ENCODE results near the gene TMEM178B. TPM values are rescaled to one million over a fixed set of nuclear protein-coding genes. Genes with fewer than 3 reads are reported as not detected.

The TMEM178B gene
- polyA plus RNA-seq, 1 experiment: 0.01 TPM

DNA sequence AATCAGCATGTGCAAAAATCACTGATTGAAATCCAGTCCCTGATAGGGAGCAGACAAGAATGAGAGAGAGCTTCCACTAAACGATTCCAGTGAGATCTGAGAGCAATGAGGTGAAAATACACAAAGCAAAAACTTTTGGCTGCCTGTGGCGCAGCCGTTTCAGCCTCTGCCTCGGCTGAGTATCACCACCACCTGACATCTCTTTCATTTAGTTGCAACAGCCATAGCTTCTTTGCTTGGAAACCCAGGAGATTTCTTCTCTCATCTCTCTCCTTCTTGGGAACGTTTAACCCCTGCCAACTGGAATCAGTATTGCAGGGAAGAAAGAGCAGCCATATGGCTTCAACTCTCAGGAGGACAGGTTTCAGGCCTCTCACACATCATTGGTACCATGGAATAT, 240.0 kb downstream of the TMEM178B start:
- peaks cover 3% of the 10 kb centered on the region; the same call in 1 of the 2 replicates for H3K9me3 ChIP-seq (ENCODE audit: control insufficient read depth, insufficient read depth, low read length)
- CTCF ChIA-PET: no interaction called here

GRCh38 chr7:141317033-141317585, 243.2 kb downstream of the TMEM178B start:
- Histone ChIP-seq H3K4me3 (ENCODE audit: low read depth, low read length) (no peak overlapping the region), H3K27ac (ENCODE audit: low read depth, low read length) (no peak overlapping the region), H3K9me3 (ENCODE audit: control insufficient read depth, insufficient read depth, low read length) (peaks cover 9% of the 10 kb centered on the region; the same call in 1 of the 2 replicates), H3K27me3 (ENCODE audit: control insufficient read depth, insufficient read depth, low read length) (no peaks in the 10 kb centered on the region)
- ChIA-PET POLR2A (no interaction called here), CTCF (no interaction called here)
- no peak for TF ChIP-seq CTCF (IDR thresholded peaks at IDR 0.05; ENCODE audit: low read depth, low read length)
- no peak for DNase-seq (ENCODE audit: low read depth, low spot score)

More for the DNA sequence above, 240.0 kb downstream of the TMEM178B start:
- POLR2A ChIA-PET: no interaction called here
- DNase-seq (ENCODE audit: low read depth, low spot score): no peak
- Histone ChIP-seq H3K27ac (ENCODE audit: low read depth, low read length) (no peak overlapping the region), H3K27me3 (ENCODE audit: control insufficient read depth, insufficient read depth, low read length) (no peaks in the 10 kb centered on the region), H3K4me3 (ENCODE audit: low read depth, low read length) (no peak overlapping the region)
- TF ChIP-seq CTCF (IDR thresholded peaks at IDR 0.05; ENCODE audit: low read depth, low read length): no peak

DNA sequence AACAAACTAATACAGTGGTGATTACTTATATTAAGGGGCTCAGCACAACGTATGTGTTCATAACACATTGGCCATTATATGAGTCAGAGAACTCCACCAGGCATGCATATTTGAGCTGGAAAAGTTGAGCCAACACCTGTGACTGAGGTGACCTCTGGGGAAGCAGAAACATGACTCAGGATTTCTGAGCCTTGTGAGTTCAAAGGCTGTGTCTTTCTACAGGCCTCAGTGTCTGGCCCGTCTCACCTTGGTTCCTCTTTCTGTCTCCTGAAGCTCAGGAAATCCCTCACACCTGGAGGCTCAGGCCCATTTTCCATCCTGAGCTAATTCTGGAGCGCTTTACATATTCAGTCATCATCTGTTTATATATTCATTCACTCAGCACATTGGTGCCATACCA, 246.4 kb downstream of the TMEM178B start:
- no peak for TF ChIP-seq CTCF (IDR thresholded peaks at IDR 0.05; ENCODE audit: low read depth, low read length)
- H3K27me3 ChIP-seq (ENCODE audit: control insufficient read depth, insufficient read depth, low read length): no peaks in the 10 kb centered on the region
- DNase-seq (ENCODE audit: low read depth, low spot score): no peak
- POLR2A ChIA-PET: no interaction called here
- CTCF ChIA-PET: no interaction called here
- H3K4me3 ChIP-seq (ENCODE audit: low read depth, low read length): no peak overlapping the region
- H3K27ac ChIP-seq (ENCODE audit: low read depth, low read length): no peak overlapping the region
- H3K9me3 ChIP-seq (ENCODE audit: control insufficient read depth, insufficient read depth, low read length): peaks cover 10% of the 10 kb centered on the region; the same call in 1 of the 2 replicates

- Histone ChIP-seq H3K9me3 (ENCODE audit: control insufficient read depth, insufficient read depth, low read length) (peaks cover 12% of the 10 kb centered on the region; the same call in 1 of the 2 replicates), H3K4me3 (ENCODE audit: low read depth, low read length) (no peak overlapping the region), H3K27me3 (ENCODE audit: control insufficient read depth, insufficient read depth, low read length) (no peaks in the 10 kb centered on the region), H3K27ac (ENCODE audit: low read depth, low read length) (no peak overlapping the region)
- CTCF ChIA-PET: no interaction called here
- POLR2A ChIA-PET: no interaction called here
- no peak for TF ChIP-seq CTCF (IDR thresholded peaks at IDR 0.05; ENCODE audit: low read depth, low read length)
- DNase-seq (ENCODE audit: low read depth, low spot score): no peak
These were observed 248.5 kb downstream of the TMEM178B start for GRCh38 chr7:141322383-141322782.

- no peak for TF ChIP-seq CTCF (IDR thresholded peaks at IDR 0.05; ENCODE audit: low read depth, low read length)
- no peak overlapping the region for H3K4me3 ChIP-seq (ENCODE audit: low read depth, low read length)
- peaks cover 12% of the 10 kb centered on the region; the same call in 1 of the 2 replicates for H3K9me3 ChIP-seq (ENCODE audit: control insufficient read depth, insufficient read depth, low read length)
- no peaks in the 10 kb centered on the region for H3K27me3 ChIP-seq (ENCODE audit: control insufficient read depth, insufficient read depth, low read length)
- no peak for DNase-seq (ENCODE audit: low read depth, low spot score)
- POLR2A ChIA-PET: no interaction called here
- H3K27ac ChIP-seq (ENCODE audit: low read depth, low read length): no peak overlapping the region
- CTCF ChIA-PET: no interaction called here
These were observed 250.0 kb downstream of the TMEM178B start for GRCh38 chr7:141323826-141324225.
